Thoracic aorta (tissue), 2 donors: ENCODE results near the gene RAMAC. TPM values are rescaled to one million over a fixed set of nuclear protein-coding genes. Genes with fewer than 3 reads are reported as not detected.
"Not testable (repeated sequence)": the region's sequence is repeated elsewhere in the genome, so short reads cannot be mapped to it uniquely, and the experiment has no call there.

Source experiments
- ATAC-seq: fragments of 150-250 bp; one replicate; pipeline ENCODE4 v1.8.0; 2017; ENCODE audit warnings: low read depth; ENCODE audit not compliant: insufficient number of reproducible peaks, low FRiP score
- DNase-seq: peaks from one replicate; pipeline ENCODE4 v3.0.0-alpha.2; 2020; ENCODE audit warnings: low spot score
- H3K27ac ChIP-seq, 2 donors: fragments of 200-600 bp; sonication (generic); 1 replicate in 1 of 2; 2 replicates in 1 of 2; pipeline ENCODE4 v1.5.1; 2016; ENCODE audit warnings: mild to moderate bottlenecking in 2 of 2, moderate library complexity in 2 of 2
- H3K27me3 ChIP-seq: fragments of 200-600 bp; sonication (generic); replicated peaks from 2 replicates; pipeline ENCODE4 v1.6.0; 2016; ENCODE audit warnings: mild to moderate bottlenecking; ENCODE audit not compliant: insufficient read depth
- H3K36me3 ChIP-seq: fragments of 200-600 bp; sonication (generic); one replicate; pipeline ENCODE4 v1.5.1; 2016
- H3K4me1 ChIP-seq, 2 donors: fragments of 200-600 bp; sonication (generic); 1 replicate in 1 of 2; 2 replicates in 1 of 2; pipeline versions ENCODE4 v1.5.1 to v1.6.0; 2016; ENCODE audit warnings: low read depth in 2 of 2, mild to moderate bottlenecking in 1 of 2; ENCODE audit not compliant: control insufficient read depth in 1 of 2
- H3K4me3 ChIP-seq: fragments of 200-600 bp; sonication (generic); 2 replicates; pipeline ENCODE4 v1.5.1; 2016; ENCODE audit warnings: mild to moderate bottlenecking
- H3K9me3 ChIP-seq: fragments of 200-600 bp; sonication (generic); 2 replicates; pipeline ENCODE4 v1.5.1; 2016
- CTCF ChIP-seq: fragments of 200-600 bp; sonication (generic); IDR thresholded peaks from one replicate; pipeline ENCODE4 v1.5.1; 2019; ENCODE audit warnings: antibody characterized with exemption
- total RNA-seq, 2 donors: library from RNA; depleted of rRNA; stranded (reverse); fragments of >200 nt; gene quantifications; one replicate each; pipeline versions ENCODE4 v1.1.0 to v1.2.3, GENCODE V29; 2016

Gene RAMAC
- 10 to 100 TPM; 15.1 to 15.6 TPM for total RNA-seq

DNA sequence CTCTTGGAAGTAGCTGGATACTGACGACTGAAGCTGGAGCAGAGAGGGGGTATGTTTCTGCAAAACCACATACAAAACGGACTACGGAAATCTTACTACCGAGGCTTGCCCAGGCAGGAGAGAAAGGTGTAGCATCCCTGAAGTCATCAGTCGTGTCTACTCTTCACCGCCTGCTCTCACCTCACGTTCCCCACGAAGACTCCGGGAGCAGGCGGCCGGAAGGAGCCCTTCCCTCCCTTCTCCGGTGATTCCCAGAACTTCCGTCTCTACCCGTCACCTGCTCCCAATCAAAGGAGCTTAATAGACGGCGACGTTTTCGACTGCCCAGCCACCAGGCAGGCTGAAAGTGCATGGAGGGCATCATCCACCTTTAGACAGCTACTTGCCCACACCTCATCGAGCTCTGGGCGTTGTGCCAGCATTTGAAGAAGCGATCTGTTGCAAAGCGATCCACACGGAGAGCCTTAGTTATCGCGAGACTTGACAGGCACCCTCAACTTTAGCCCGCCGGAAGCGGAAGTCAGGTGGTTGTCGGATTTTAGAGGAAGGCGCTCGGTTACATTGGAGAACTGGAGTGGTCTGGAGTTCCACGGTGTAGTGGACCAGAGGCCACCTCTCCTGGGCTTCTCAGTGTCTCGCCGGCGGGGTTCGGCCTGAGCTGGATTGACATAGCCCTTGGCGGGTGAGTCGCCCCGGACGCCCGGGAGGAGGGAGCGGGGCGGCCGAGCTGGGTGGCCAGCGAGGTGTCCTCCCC lies at the start of gene RAMAC:
RAMAC (plus strand) TSS at position 523 of the 754 bp plus-strand sequence. CDS start 2,809 bp downstream, outside the sequence.
- DNase-seq = peak; percentile 89
- H3K4me1 ChIP-seq = peaks cover 12 to 14% of the 10 kb centered on the region in 2 donors
- no peaks in the 10 kb centered on the region for H3K27me3 ChIP-seq
- H3K36me3 ChIP-seq = peaks cover 9% of the 10 kb centered on the region
- H3K9me3 ChIP-seq = no peaks in the 10 kb centered on the region
- ATAC-seq = peak; percentile 98
- peak within 1 kb of the TSS; percentile 70 for H3K4me3 ChIP-seq
- peak within 1 kb of the TSS; percentile 24 to 68 for H3K27ac ChIP-seq
- TF ChIP-seq CTCF = no peak

DNA sequence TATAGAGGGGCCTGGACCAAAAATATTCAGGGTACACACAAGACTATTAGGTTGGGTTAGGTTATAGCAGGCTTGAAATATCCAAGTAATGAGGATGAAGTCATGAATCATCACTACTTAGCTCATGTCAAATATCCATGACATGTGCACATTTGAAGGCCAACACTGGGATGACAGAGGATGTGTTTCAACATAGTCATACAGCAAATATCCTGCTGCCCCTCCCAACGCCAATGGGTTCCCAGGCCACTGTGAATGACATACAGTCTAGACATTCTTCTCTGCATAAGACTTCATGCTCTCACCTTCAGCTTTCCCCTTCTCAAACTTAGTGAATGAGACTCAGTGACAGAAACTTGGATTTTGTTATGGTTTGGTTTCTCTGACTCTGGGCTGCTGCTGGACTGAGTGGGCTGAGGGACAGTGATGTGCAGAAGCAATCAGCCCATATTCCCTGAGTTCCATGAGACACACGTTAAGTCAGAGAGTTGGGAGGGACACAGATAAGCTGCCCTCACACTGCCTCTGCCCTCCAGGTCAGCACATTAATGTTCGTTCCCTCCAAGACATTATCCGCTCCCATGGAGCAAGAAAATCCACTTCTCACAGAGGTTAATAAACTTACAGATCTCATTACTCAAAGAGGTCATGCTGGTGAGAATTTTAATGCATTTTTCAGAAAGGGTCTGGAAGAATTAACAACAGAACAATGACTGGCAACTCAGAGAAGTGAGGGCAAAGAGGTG lies 48.9 kb upstream of the RAMAC start:
- no peak for DNase-seq
- no peak for ATAC-seq
- no peaks in the 10 kb centered on the region for H3K4me1 ChIP-seq
- H3K9me3 ChIP-seq = no peaks in the 10 kb centered on the region
- no peak overlapping the region for H3K27ac ChIP-seq
- TF ChIP-seq CTCF = no peak
- no peaks in the 10 kb centered on the region for H3K27me3 ChIP-seq
- H3K4me3 ChIP-seq = no peak overlapping the region
- H3K36me3 ChIP-seq = no peaks in the 10 kb centered on the region

DNA sequence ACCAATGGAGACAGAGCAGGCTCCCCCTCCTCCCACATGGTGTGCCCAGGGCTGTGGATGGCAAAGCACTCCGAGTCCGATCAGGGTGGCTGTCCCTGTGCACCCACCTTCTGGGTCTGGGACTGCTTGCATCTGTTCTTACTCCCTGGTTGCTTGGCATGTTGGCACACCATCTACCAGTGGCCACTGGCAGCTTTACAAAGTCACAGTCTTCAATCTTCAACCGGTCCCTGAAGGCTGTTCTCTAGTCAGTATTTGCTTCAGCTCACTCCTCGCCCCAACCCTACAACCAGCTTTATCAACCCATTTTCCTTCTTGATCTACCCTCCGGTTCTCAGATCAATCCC lies 48.3 kb upstream of the RAMAC start:
- Histone ChIP-seq H3K36me3 (no peaks in the 10 kb centered on the region), H3K27me3 (no peaks in the 10 kb centered on the region), H3K4me3 (no peak overlapping the region), H3K4me1 (no peaks in the 10 kb centered on the region), H3K27ac (no peak overlapping the region), H3K9me3 (no peaks in the 10 kb centered on the region)
- TF ChIP-seq CTCF = no peak
- ATAC-seq (no peak), DNase-seq (no peak)

DNA sequence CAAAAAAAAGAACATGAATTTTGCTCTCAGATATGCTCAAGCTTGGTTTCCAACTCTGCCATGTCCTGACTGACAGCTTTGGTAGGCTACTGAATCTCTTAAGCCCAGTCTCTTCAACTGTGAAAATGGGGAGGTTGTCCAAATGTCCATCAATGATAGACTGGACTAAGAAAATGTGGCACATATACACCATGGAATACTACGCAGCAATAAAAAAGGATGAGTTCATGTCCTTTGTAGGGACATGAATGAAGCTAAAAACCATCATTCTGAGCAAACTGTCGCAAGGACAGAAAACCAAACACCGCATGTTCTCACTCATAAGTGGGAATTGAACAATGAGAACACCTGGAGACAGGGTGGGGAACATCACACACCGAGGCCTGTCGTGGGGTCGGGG lies 46.3 kb upstream of the RAMAC start:
- H3K9me3 ChIP-seq, H3K27me3 ChIP-seq, DNase-seq, H3K4me3 ChIP-seq, H3K36me3 ChIP-seq, H3K27ac ChIP-seq, ATAC-seq, H3K4me1 ChIP-seq: not testable (repeated sequence)

- ATAC-seq (no peak), DNase-seq (no peak)
- Histone ChIP-seq H3K9me3 (no peaks in the 10 kb centered on the region), H3K27ac (no peak overlapping the region), H3K4me3 (no peak overlapping the region), H3K4me1 (no peaks in the 10 kb centered on the region), H3K36me3 (no peaks in the 10 kb centered on the region), H3K27me3 (no peaks in the 10 kb centered on the region)
- no peak for TF ChIP-seq CTCF
Measured at GRCh38 chr15:82942691-82943090, 43.3 kb upstream of the RAMAC start.
